Brain pericyte (primary cell): ENCODE data around the gene PCARE.
"Not testable (repeated sequence)": the region's sequence is repeated elsewhere in the genome, so short reads cannot be mapped to it uniquely, and the experiment has no call there.

Experiments
- DNase-seq: peaks from one replicate; pipeline ENCODE4 v3.0.0-alpha.2; 2012; ENCODE audit warnings: low read depth, low spot score

PCARE gene

GRCh38 chr2:29096969-29097368 is 22.6 kb upstream of the PCARE start:
- no peak for DNase-seq

GRCh38 chr2:29090311-29090710 is 16.0 kb upstream of the PCARE start:
- DNase-seq = not testable (repeated sequence)

GRCh38 chr2:29084554-29084953 is 10.2 kb upstream of the PCARE start:
- DNase-seq = no peak

- DNase-seq = no peak
Observed at GRCh38 chr2:29082804-29083495, 8.6 kb upstream of the PCARE start.

DNA sequence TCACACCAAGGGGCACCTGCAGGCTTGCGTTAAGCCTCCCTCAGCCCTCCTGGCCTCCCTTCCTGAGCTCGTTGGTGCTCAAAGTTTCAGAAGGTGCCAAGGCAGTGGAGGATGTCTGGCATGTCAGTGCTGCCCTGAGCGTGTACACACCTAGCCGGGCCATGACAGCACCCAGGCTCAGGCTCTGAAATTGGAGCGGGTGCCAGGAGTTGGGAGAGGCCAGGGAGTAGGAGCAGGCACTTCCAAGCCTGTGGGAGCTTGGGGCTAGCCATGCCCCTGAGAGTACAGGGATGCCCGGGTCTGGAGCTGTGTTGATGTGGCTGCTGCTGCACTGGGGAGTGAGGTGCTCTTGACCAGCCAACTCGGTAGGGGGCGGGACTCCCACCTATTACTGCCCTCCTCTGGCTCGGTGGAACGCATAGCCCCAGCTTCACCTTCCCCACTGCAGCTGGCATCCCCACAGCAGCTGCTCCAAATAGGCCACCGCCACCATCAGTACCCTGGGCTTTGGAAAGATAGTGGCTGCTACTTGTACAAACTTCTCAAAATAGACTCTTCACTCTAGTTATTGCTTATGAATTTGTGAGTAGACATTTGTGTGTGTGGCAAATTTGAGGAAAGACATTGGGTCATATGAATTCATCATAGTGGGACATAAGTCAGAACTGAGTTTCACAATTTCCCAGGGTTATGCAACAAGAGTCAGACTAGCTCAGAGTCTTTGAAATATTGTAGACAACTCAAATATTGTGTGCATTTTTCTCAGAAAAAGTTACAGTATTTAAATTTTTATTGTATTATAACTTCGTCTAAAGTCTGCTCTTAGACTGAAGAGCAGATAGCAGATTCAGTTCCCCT is 6.8 kb upstream of the PCARE start:
- no peak for DNase-seq

DNA sequence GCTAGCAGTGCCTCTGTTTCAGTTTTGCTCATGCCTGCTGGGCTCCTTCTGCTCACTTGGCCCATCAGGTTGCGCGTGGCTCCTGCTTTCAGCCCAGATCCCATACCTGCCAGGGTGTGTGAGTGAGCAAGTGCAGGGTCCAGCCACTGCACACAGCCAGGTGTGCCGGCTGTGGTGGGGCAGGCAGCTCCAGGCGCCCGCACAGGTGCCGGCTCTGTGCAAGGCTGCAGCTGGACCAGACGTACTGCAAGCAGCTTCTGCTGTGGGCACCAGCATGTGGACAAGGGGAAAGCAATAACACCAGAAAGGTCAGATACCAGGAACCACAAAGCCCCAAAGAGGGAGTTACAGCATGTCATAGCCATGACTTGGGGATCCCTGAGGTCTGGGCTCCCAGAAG is 5.6 kb upstream of the PCARE start:
- no peak for DNase-seq

DNA sequence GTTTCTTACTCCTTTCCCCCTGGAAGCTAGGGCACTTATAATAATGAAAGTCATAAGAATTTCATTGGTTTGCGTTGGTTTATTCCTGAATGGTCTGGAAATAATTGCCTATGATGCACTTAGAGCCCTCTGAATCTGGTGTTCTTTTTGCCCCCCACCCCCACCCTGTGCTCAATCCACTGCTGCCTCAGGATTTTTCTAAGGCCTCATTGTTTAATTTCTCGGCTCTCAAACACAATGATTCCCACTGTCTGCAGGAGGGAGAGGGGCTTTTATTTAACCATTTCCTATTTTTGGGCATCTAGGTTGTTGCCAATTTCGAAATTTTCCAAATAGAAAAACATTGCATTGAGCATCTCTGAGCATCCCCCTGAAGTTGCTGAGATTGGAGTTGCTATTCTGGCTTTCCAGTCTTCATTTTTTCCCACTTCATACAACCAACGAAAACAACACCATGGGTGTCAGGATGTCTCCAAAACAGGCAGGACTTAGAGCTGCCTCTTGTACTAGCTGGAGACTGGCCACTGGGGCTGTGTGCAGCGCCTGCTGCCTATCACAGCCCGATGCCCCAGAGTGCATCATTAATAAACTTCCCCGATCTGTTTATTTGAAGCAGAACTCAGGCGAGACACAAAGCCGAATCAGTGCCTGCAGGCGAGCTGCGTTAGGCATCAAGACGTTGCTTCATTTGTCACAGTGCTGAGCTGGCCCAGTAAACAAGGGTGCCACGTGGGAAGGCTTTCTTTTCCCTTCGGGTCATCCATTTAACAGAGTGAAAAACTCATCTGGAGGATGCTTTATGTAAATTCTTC is 1.8 kb upstream of the PCARE start:
- no peak for DNase-seq

- no peak for DNase-seq
Observed at GRCh38 chr2:29073933-29074332, 390 bp downstream of the PCARE start.

GRCh38 chr2:29072971-29073725 is 1.2 kb downstream of the PCARE start:
- DNase-seq = no peak

DNA sequence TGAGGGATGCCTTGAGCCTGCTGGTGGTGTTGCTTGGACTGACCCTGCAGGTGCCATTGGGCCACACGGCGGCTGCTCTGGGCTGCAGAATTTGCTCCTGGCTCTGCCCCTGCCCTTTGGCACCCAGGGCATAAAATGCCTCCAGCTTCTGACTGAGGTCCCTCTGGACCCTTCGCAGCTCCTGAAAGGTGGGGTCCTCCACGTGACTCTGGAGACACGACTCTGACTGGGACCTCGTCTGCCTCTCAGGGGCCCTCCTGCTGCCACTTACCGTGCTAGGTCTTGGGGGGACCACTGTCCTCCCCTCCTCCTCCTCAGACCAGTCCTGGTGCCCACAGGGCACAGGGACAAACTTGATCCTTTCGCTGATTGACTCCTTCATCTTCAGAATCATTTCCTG is 2.1 kb downstream of the PCARE start:
- no peak for DNase-seq

- no peak for DNase-seq
Observed at GRCh38 chr2:29071032-29071975, 3.0 kb downstream of the PCARE start.

DNA sequence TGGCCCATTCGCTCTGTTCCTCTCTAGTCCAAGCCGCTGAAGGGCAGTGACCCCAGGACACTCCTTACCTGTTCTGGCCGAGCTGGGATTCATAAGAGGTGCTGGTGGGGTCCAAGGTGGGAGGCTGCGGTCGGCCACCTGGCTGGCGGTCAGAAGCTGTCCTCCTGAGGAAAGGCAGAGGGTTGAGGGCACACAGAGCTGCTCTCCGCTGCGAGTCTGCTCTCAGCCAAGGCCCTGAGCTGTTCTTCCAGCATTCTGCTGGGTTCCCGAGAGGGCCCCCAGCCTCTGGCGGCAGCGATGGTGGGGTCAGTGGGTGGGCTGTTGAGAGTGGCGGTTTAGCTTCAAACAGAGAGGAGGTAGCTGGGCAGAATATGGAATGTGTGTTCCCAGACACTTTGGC is 3.8 kb downstream of the PCARE start:
- no peak for DNase-seq

DNA sequence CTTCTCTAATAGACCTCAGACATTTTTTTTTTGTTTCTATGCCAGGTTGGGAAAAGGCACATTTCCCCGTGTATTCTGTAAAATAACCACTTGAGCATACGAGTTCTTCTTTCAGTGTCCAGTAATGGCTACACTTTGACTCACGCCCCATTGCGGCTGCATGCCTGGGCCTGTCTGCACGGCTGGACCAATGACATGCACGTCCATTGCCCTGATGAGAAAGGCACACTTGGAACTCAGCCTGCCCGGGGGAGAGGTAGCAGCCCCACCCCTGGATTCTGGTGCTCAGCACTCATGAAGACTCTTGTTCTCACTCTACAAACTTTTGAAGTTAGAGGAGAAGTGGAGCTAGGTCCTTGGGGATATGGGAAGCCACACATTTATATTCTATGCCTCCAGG is 5.8 kb downstream of the PCARE start:
- DNase-seq = no peak

DNA sequence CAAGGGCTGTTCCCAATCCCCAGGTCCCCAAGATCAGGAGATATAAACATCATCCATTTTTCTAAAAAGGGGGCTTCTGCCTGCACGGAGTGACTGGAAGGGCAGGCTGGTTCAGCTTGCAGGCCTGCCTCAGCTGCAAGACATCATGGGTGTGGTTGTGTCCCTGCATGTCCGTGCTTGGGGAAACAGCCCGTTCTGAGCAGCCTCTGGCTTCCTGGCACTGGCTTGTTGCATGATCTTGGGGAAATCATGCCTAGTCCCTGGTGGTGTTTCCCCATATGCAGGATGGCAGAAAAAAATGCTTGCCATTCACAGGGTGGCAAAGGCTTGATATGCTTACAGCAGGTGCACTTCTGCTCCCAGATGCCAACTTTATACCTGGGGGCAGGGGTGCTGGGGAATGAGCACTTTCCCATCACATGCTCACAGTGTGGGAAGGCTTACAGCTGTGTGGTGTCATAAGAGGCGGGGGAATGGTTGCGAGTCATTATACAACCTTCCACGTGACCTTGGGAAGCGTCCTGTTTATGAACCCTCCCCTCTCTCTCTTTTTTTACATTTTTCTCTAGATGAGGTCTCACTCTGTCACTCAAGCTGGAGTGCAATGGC is 7.2 kb downstream of the PCARE start:
- no peak for DNase-seq

DNA sequence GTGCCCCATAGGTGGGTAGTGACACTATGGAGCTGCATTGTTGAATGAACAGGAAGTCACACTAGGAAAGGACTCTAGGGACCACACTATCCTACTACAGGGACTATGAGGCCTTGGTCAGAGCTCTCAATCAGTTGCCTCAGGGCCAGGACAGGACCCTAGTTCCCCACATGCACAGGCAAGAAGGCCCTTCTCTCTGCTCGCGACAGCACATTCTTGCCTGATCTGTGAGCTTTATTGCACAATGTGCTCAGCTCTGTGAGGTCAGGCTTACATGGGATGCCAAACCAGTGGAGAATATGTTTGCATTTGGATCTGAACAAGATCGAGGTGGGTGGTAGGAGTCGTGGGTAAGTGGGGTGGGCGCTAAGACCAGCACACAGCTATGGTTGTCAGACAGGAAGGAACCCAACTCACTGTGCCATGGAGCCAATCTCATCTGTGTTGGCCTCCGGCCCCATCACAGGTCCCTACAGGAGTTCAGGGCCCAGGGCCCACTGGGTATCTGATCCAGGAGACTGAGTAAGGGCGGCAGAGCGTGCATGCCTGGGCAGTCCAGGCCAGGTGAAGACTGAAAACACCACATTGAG is 8.0 kb downstream of the PCARE start:
- no peak for DNase-seq

DNA sequence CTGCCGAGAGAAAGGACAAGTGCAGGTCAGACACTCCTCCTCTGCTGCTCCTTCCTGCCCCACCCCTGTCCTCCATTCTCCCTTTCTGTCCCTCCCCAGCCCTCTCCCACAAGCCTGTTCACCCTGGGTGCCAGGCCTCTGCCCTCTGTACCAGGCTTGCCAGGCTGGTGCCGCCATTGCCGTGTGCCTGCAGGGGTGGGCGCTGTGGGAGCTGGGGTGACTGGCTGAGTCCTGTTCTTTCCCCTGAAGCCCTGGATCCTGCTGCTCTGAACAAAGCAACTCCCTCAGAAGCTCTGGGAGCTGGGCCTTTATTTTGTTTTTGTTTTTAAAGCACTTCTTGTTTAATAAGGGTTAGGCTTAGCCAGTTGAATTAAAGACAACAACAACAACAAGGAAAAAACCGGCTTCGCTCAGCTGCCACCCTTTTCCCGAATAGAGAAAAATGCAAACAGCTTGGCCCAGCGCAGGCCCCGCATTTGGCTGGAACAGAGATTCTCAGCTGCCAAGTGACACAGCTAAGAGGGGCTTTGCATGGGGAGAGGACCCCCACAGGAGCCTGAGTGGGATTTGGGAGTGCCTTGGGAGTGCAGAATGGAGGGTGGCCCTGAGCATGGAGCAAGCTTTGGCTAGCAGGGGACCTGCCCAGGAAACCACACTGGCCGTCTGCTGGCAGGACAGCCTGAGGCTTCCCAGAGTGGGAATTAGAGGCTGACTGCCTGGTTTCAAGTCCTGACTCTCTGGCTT is 9.1 kb downstream of the PCARE start:
- DNase-seq = no peak

DNA sequence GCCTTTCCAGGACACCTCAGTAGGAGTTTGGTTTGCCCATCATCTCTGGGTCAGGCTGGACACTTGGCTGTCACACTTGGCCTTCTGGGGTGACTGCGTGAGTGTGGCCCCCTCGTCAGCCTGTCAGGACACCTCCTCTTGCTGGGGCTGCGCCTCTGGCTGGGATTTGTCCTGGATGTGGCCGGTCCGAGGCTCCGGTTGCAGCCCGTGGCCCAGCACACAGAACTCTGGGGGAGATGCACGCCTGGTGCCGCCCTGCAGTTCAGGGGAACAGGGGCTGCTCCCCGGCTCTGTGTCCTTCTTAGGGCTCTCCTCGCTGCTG is 9.6 kb downstream of the PCARE start:
- no peak for DNase-seq

DNA sequence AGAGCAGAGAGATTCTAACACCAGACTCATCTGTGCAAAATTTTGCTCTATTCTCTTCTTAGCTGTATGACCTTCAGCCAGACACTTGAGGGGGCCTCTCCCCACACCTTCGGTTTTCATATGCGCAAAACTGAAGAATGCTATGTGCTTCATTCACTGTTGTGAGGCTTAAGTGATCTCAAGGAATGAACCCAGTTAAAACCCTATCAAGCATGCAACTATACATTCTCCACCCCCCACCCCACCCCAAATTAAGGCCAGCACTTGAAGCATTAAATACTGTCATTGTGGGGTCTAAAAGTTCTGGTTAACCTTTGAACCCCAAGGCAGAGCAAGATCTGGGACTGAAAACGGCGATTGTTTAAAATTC is 10.0 kb downstream of the PCARE start:
- no peak for DNase-seq

GRCh38 chr2:29063646-29064345 is 10.5 kb downstream of the PCARE start:
- DNase-seq = no peak
